Liver (tissue), 3 donors: ENCODE data around the gene RECQL5.

Source experiments
- ATF3 ChIP-seq: IDR thresholded peaks from 2 replicates; pipeline ENCODE4 v1.6.1; 2016; ENCODE audit warnings: antibody characterized with exemption
- CTCF ChIP-seq: fragments of 150-350 bp; IDR thresholded peaks from 2 replicates; pipeline ENCODE4 v1.5.1; 2017; ENCODE audit warnings: improper control_type of control experiment, low read depth, low read length; ENCODE audit not compliant: missing input control
- EGR1 ChIP-seq, 2 donors: IDR thresholded peaks; 2 replicates each; pipeline ENCODE4 v1.6.1; 2016 to 2018; ENCODE audit warnings: antibody characterized with exemption in 2 of 2, low read depth in 2 of 2
- FOXA1 ChIP-seq: IDR thresholded peaks from 2 replicates; pipeline ENCODE4 v1.6.1; 2016; ENCODE audit warnings: antibody characterized with exemption
- GABPA ChIP-seq, 2 donors: IDR thresholded peaks in 1 of 2; conservative IDR thresholded peaks in 1 of 2; 2 replicates each; pipeline ENCODE4 v1.6.1; 2016; ENCODE audit warnings: antibody characterized with exemption in 2 of 2, mild to moderate bottlenecking in 1 of 2, moderate library complexity in 1 of 2
- JUND ChIP-seq, 2 donors: IDR thresholded peaks; 2 replicates each; pipeline ENCODE4 v1.6.1; 2016; ENCODE audit warnings: antibody characterized with exemption in 2 of 2
- MAX ChIP-seq: IDR thresholded peaks from 2 replicates; pipeline ENCODE4 v1.6.1; 2016; ENCODE audit warnings: antibody characterized with exemption
- RAD21 ChIP-seq, 2 donors: IDR thresholded peaks; 2 replicates each; pipeline ENCODE4 v1.6.1; 2016; ENCODE audit warnings: antibody characterized with exemption in 2 of 2, mild to moderate bottlenecking in 2 of 2
- REST ChIP-seq: IDR thresholded peaks from 2 replicates; pipeline ENCODE4 v1.6.1; 2016; ENCODE audit warnings: antibody characterized with exemption, mild to moderate bottlenecking
- RXRA ChIP-seq, 2 donors: IDR thresholded peaks; 2 replicates each; pipeline ENCODE4 v1.6.1; 2017 to 2018; ENCODE audit warnings: antibody characterized with exemption in 2 of 2, mild to moderate bottlenecking in 1 of 2
- SP1 ChIP-seq: IDR thresholded peaks from 2 replicates; pipeline ENCODE4 v1.6.1; 2018; ENCODE audit warnings: antibody characterized with exemption, mild to moderate bottlenecking
- TAF1 ChIP-seq: conservative IDR thresholded peaks from 2 replicates; pipeline ENCODE4 v1.6.1; 2016; ENCODE audit warnings: antibody characterized with exemption, mild to moderate bottlenecking
- YY1 ChIP-seq: IDR thresholded peaks from 2 replicates; pipeline ENCODE4 v1.6.1; 2016; ENCODE audit warnings: antibody characterized with exemption, mild to moderate bottlenecking
- ZBTB33 ChIP-seq: IDR thresholded peaks from 2 replicates; pipeline ENCODE4 v1.6.1; 2016; ENCODE audit warnings: antibody characterized with exemption
- donor health status: healthy.
- donor health status: healthy.

- TF ChIP-seq YY1 (no peak), CTCF (no peak), REST (no peak), ATF3 (no peak), MAX (no peak), GABPA (IDR thresholded peaks at IDR 0.05 in 1 of 2, conservative IDR thresholded peaks at IDR 0.05 in 1 of 2) (no peak), RAD21 (IDR thresholded peaks at IDR 0.05) (no peak), SP1 (no peak), EGR1 (IDR thresholded peaks at IDR 0.05; ENCODE audit: low read depth in 2 of 2) (no peak), TAF1 (no peak), FOXA1 (no peak), JUND (IDR thresholded peaks at IDR 0.05) (no peak), RXRA (IDR thresholded peaks at IDR 0.05) (no peak), ZBTB33 (no peak)
Observed at GRCh38 chr17:75676461-75676860, 9.5 kb upstream of the RECQL5 start.
